GM19193 (cell line): ENCODE results near the gene LRRC27.

Experiments used
- POLR2A ChIP-seq: IDR thresholded peaks from 4 replicates; pipeline ENCODE4 v1.6.1; 2011; ENCODE audit not compliant: insufficient read depth, insufficient read length; ENCODE audit errors: extremely low read depth

Gene LRRC27

DNA sequence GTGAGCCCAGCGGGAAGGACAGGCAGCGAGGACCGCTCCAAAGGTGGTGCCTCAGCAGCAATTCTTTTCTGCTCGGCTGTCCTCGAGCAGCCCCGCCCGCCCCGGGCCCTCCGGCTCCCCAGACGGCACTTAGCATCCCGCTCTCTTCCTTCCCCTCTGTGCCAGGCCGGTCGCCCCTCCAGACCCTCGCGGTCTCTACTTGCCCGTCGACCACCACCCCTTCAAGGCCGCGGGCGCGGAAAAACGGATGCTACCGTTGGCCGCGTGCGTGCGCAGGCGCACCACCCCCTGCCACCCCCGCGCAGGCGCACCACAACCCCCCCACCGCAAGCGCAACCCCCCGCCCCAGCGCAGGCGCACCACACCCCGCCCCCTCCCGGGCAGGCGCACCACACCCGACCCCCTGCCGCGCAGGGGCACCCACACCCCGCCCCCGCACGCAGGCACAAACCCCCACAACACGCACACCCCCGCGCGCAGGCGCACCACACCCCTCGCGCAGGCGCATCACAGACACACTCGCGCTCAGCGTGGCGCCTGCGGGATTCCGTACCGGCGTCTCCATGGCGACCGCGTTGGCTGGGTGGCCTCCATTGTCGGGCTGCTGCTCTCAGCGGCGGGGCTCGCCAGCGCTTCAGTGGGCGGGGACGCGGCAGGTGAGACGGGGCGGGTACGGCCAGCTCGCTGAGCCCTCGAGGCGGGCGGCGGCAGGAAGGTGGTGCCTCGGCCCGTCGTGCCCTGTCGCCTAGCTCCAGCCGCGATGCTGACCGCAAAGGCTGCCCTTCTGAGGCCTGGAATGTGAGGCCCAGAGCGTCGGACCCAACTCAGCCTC is at the start of gene LRRC27:
LRRC27 (plus strand) TSS at position 593 of the 832 bp plus-strand sequence. CDS start 1,332 bp downstream, outside the sequence.
- TF ChIP-seq POLR2A = peak; percentile 49

DNA sequence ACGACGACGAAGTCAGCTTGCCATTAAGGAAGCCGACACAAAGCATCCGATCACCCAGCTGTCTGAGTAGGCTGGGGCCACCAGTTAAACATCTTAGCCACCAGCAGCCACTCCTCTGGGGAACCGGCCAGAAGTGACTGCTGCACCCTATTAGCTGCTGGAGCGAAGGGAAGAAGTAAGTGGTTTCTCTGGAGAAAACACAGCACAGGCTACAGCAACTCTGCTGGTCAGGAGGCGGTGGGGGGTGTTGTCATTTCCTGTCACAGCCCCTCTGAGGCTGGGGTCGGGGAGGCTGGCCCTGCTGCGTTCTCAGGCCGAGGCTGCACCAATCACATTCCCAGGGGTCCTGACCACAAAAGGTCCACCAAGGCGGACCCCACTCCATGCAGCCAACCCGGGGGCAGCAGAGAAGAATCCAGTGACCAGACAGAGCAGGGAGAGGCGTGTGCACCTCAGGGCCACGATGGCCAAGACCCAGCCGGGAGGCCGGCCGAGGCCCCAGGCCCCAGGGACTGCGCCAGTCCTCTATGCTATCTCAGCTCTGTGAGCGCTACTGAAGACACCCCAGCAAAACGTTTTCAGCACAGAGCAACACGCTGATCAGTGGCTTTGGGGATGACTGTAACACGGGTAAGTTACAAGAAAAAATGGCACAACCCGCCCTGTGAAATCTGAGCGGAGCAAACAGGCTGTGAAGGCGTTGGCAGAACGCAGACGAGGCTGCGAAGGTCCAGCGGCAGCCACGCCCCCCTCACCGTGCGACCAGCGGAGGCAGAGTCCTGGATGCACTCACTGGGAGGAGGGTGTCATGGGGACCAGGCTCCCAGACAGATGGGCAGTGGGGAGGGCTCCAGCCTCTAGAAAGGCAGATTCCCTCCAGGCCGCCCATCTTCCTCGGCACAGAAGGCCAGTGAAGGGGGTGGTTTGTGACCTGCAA is 49.1 kb upstream of the LRRC27 start:
- no peak for TF ChIP-seq POLR2A

DNA sequence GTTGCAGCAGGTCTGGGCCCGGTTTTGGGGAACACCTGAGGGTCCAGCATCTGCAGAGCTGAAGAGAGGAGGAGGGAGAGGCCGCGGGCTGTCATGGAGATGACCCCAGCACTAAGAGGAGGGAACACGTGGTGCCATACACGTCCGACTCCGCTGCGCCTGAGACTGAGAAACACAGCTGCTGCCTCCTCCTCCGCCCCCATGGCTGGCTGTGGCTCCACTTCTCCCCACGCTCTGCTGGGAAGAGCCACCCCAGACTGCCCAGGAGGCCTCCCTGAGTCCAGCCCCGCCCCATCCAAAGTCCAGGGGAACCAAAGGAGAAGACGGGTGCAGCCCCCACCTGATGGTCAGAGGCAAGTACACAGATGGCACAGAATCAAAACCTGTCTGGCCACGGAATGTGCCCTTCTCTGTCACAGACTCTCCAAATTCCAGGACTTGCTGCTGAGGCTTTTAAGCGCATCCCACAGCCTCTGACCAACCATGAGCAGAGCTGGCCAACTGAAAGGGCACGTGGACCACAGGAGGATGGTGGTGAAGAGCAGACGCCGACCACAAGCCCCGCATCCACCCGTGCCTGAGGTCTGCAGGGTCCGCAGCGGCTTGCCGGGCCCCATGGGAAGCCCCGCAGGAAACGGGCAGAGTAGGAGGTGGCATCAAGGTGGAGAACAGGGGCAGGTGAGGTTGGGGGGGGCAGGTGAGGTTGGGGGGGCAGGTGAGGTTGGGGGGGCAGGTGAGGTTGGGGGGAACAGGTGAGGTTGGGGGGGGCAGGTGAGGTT is 48.2 kb upstream of the LRRC27 start:
- no peak for TF ChIP-seq POLR2A

DNA sequence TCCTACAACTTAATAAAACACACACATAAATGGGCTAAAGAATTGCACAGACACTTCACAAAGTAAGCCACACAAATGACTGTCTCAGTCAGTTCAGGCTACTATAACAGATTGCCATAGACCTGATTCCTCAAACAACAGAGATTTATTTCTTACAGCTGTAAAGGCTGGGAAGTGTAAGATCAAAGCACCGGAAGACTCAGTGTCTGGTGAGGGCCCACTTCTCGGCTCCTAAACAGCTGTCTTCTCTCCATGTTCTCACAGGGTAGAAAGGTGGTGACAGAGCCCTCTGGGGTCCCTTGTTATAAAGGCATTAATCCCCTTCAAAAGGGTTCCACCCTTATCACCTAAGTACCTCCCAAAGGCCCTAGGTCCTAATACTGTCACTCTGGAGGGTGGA is 42.6 kb upstream of the LRRC27 start:
- TF ChIP-seq POLR2A = no peak

DNA sequence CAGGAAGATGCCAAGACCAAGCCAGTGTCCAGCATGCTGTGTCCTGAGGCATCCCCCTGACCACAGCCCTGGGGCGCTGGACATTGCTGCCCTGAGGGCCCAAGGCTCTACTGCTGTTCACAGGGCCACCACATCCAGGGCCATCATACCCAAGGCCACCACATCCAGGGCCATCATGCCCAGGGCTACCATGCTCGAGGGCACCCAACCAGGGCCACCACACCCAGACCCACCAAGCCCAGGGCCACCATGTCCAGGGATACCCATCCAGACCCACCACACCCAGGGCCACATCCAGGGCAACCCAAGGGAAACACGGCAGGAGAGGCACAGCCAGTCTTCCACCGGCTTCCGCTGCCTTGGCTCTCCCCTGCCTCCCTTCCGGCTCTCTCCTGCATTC is 41.4 kb upstream of the LRRC27 start:
- no peak for TF ChIP-seq POLR2A

DNA sequence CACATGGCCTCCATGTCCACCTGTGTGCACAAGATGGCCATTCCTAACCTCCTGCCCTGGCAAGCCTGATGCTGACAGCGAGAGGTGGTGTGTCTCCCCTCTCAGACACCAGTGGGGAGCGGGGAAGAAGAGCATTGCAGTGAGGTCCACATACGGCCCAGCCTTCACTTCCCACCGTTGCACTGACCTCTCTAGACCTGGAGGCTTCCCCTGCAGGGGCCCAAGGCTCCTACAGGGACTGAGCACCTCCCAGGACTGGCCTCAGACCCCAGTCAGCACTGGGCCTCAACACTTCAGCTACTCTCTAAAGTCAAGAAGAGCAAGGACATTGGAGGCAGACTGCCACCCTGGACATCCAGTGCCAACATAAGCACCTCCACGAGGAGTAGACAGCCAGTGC is 40.2 kb upstream of the LRRC27 start:
- TF ChIP-seq POLR2A = no peak

DNA sequence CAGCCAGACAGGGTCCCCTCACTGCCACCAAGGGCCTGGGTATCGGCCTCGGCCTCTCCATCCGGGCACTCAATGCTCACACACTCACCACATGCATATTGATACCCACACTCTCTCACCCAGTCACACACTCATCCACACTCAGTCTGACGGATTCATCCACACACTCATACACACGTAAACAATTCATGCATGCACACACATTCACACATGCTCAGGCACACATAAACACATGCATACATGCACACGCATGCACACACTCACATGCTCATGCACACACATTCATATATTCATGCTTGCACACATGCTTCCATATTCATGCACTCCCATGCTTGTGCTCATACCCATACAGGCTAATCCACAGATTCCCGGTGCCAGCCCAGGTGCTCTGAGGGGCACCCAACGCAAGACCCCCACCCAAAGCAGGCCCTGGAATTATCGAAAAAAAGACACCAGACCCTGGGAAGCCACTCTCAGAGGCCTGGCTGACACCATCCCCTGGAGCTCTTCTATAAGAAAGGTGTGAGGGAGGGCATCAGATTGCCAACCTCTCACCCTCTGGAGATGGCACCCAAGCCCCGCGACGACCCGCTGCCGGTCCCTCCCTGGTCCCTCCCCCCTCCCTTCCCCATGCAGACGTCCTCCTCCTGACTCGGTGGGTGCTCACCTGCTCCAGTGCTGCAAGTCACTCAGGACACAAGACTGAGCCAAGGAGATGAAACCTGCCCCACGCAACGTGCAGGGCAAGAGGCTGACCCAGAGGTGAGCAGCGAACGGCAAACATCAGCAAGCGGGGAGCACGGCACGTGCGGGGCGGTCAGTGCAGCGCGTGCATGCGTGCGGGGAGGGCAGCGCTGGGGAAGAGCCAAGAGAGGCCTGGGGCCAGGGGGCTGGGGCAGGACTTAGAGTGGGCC is 39.4 kb upstream of the LRRC27 start:
- no peak for TF ChIP-seq POLR2A

DNA sequence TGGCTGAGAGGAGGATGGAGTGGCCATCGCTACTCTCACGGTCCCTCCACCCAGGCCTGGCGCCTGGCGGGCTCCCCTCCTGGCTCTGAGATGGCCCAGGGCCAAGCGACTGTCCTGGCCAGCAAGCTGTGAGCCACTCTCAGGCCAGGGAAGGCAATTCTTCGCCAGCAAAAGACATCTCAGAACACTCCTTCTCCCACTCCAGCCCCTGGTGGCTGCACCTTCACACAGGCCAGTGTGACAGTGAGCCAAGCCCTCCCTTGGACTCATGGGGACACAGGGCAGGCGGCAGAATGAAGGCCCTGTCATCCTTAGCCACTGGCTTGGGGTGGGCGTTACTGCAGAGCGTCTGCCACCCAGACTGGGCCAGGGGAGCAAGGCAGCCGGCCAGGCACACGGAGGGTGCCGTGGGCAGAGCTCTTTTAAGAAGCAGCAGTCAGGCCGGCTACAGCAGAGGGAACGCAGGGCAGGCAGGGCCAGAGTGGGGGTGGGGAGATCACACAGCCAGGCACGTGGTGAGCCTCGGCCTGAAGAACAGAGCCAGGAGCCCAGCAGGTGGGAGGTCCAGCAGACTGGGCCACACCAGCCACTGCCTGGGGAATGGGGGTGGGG is 38.7 kb upstream of the LRRC27 start:
- no peak for TF ChIP-seq POLR2A

DNA sequence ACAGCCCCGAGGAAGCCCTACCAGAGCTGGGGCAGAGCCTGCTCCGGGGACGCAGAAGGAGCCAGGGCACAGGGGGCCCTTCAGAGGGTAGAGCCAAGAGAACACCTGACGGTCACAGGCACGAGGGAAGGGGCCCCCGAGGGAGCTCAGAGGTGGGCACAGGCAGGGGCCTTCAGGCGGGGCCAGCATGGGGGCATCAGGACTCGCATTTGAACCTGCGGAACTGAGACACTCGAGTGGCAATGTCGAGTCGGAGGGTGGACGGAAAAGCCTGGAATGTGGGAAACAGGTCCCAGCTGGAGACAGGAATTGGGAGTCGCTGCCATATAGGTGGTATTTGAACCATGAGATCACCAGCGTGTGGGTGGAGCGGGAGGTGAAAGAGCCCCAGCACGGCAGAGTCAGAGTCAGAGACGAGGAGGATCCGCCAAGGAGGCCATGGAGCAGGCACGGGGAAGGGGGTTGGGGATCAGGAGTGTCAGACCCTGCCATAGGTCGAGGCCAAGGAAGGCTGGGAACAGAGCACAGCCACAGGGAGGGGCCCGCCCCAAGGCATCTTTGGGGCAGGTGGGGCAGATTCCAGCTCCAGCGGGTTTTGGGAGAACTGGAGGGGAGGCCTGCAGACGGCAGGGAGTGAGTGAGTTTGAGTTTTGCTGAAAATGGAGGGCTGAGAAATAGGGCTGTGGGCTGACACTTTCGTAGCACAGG is 38.0 kb upstream of the LRRC27 start:
- no peak for TF ChIP-seq POLR2A

DNA sequence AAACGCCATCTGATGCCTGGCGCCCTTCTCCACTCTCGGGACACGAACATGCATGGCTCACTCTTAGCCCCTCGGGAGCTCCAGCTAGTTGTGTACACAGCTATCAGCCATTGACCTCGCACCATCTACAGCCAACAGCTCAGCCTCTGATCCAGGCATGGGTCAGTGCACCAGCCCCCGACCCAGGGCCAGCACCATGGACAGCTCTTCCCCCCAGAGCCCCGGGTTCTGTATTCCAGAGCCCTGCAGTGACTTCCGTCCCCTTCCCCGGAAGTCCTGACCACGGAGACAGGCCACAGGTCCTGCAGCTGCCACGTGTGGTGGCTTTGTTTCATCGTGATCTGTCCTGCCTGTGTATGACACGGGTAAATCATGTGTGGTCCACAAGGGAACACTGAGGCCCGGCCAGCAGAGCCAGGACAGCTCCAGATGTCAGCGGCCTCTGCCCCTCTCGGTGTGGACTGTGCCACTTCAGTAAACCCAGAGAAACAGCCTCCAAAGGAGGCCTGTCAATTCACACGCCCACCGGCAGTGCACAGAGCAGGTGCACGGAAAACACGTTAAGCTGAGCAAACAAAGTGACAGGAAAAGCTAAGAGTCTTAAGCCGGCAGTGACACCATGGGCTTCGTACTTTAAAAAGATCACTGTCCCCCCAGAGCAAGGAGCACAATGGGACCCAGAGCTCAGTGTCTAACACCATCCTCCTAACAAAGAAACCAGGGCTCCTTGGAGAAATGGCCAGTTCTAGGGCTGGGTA is 37.3 kb upstream of the LRRC27 start:
- TF ChIP-seq POLR2A = no peak

DNA sequence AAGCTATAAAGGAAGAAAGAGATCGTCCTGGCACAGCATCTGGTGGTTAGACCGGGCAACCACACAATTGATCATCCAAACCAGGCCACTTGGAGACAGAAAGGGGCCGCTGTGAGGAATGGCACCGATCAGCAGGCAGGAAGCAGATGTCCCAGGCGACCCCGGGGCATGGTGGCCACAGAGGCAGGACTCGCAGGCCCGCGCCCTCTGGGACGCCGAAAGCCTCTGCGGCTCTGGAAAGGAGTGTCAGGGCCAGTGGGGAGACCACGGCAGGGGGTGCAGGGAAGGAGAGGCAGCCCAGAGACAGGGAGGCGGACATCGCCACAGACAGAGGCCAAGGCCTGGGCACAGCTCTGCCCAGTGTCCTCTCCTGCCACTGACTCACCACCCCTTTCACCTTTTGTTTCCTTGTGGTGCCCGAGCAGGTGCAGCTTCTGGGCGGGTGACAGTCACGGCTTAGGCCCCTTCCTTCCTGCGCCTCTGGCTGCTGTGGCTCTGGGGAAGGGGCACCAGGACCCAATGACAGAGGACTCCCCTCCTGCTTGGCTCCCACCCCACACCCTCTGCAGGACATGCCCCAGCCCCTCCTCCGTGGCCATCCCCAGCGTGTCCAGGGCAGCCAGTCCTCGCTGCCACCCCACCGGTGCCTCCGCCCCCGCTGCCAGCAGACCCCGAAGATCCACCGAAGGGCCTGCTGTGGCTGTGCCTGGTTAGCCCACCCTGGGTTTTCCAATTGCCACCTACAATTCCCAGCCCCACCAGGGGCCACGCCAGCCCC is 35.1 kb upstream of the LRRC27 start:
- TF ChIP-seq POLR2A = no peak

DNA sequence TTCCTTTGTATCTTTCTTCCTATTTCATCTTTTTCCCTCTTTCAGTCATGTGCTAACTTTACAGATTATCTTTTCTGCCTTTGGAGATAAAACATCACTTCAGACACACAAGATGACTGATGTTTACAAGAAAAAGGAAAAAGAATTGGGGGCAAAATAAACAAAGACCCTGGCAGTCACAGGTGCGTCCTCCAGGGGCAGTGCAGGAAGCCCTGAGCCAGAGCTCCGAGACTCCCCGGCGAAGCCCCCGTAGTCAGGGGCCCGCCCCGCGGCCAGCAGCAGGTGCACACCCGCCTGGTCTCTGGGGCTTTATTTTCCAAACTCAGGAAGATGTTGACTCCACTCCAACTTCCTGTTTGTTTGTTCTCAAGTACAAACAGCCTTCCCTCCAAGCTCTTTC is 34.5 kb upstream of the LRRC27 start:
- no peak for TF ChIP-seq POLR2A
